HG02642 (cell line): ENCODE results near the gene BCL7C.

Source experiments
- ATAC-seq: cut with Tn5 transposase; IDR thresholded peaks from one replicate; pipeline ENCODE4 v1.9.1; 2021; ENCODE audit warnings: mild to moderate bottlenecking; ENCODE audit not compliant: unreplicated experiment, poor library complexity

BCL7C gene

GRCh38 chr16:30922960-30923535 lies 29.2 kb upstream of the BCL7C start:
- peak; percentile 65 for ATAC-seq

- peak; percentile 81 for ATAC-seq
These were observed 28.6 kb upstream of the BCL7C start for GRCh38 chr16:30922420-30922959.

GRCh38 chr16:30921748-30922419 lies 28.0 kb upstream of the BCL7C start:
- ATAC-seq = peak; percentile 1

GRCh38 chr16:30921459-30921747 lies 27.5 kb upstream of the BCL7C start:
- ATAC-seq = no peak

- no peak for ATAC-seq
These were observed 27.0 kb upstream of the BCL7C start for GRCh38 chr16:30920891-30921290.

GRCh38 chr16:30918614-30919013 lies 24.7 kb upstream of the BCL7C start:
- ATAC-seq = no peak

- ATAC-seq = no peak
These were observed 21.0 kb upstream of the BCL7C start for GRCh38 chr16:30914830-30915229.

- ATAC-seq = no peak
These were observed 19.0 kb upstream of the BCL7C start for GRCh38 chr16:30912794-30913412.

GRCh38 chr16:30910427-30911029 lies 16.7 kb upstream of the BCL7C start:
- no peak for ATAC-seq

- no peak for ATAC-seq
These were observed 13.2 kb upstream of the BCL7C start for GRCh38 chr16:30907064-30907463.

- no peak for ATAC-seq
These were observed 10.4 kb upstream of the BCL7C start for GRCh38 chr16:30904114-30904780.

- no peak for ATAC-seq
These were observed 9.7 kb upstream of the BCL7C start for GRCh38 chr16:30903596-30903995.

GRCh38 chr16:30903002-30903401 lies 9.1 kb upstream of the BCL7C start:
- no peak for ATAC-seq

- peak; percentile 66 for ATAC-seq
These were observed 8.4 kb upstream of the BCL7C start for GRCh38 chr16:30902029-30902972.

- no peak for ATAC-seq
These were observed 7.5 kb upstream of the BCL7C start for GRCh38 chr16:30901201-30902028.

GRCh38 chr16:30900588-30900987 lies 6.7 kb upstream of the BCL7C start:
- no peak for ATAC-seq

- ATAC-seq = no peak
These were observed 5.9 kb upstream of the BCL7C start for GRCh38 chr16:30899794-30900193.

GRCh38 chr16:30896889-30897733 lies 3.2 kb upstream of the BCL7C start:
- peak; percentile 41 for ATAC-seq
